22Rv1 (cell line): ENCODE measurements around the gene SFTPA2.

Experiments
- ZFX ChIP-seq: fragments of 450-650 bp; IDR thresholded peaks from 2 replicates; pipeline ENCODE4 v1.6.1; 2017; ENCODE audit warnings: antibody characterized with exemption, borderline replicate concordance
- TF ChIP-seq, protein P1 (sequence below): fragments of 450-650 bp; IDR thresholded peaks from 2 replicates; pipeline ENCODE4 v1.5.1; 2017; ENCODE audit warnings: mild to moderate bottlenecking

- TF ChIP-seq, protein P1, sequence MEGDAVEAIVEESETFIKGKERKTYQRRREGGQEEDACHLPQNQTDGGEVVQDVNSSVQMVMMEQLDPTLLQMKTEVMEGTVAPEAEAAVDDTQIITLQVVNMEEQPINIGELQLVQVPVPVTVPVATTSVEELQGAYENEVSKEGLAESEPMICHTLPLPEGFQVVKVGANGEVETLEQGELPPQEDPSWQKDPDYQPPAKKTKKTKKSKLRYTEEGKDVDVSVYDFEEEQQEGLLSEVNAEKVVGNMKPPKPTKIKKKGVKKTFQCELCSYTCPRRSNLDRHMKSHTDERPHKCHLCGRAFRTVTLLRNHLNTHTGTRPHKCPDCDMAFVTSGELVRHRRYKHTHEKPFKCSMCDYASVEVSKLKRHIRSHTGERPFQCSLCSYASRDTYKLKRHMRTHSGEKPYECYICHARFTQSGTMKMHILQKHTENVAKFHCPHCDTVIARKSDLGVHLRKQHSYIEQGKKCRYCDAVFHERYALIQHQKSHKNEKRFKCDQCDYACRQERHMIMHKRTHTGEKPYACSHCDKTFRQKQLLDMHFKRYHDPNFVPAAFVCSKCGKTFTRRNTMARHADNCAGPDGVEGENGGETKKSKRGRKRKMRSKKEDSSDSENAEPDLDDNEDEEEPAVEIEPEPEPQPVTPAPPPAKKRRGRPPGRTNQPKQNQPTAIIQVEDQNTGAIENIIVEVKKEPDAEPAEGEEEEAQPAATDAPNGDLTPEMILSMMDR = no peak
- no peak for TF ChIP-seq ZFX
Observed at GRCh38 chr10:79595510-79595909, 35.3 kb upstream of the SFTPA2 start.
